Measurements from ENCODE around the gene MRAS.

MRAS gene

GRCh38 chr3:138340511-138340910 is 7.9 kb upstream of the MRAS start:
- ATAC-seq: no peak
- DNase-seq: no peak

GRCh38 chr3:138344754-138345153 is 3.6 kb upstream of the MRAS start:
- no peak for ATAC-seq
- no peak for DNase-seq

GRCh38 chr3:138348754-138349739 is 668 bp downstream of the MRAS start:
- ATAC-seq (no peak), DNase-seq (no peak)

- ATAC-seq (no peak), DNase-seq (no peak)
Measured at GRCh38 chr3:138349926-138350665, 1.7 kb downstream of the MRAS start.

GRCh38 chr3:138351151-138351550 is 2.8 kb downstream of the MRAS start:
- DNase-seq (no peak), ATAC-seq (no peak)

GRCh38 chr3:138351916-138352550 is 3.7 kb downstream of the MRAS start:
- DNase-seq: no peak
- no peak for ATAC-seq

GRCh38 chr3:138354376-138354775 is 6.0 kb downstream of the MRAS start:
- ATAC-seq (no peak), DNase-seq (no peak)

GRCh38 chr3:138355071-138355470 is 6.7 kb downstream of the MRAS start:
- ATAC-seq (no peak), DNase-seq (no peak)

GRCh38 chr3:138356730-138357405 is 8.5 kb downstream of the MRAS start:
- no peak for DNase-seq
- no peak for ATAC-seq

GRCh38 chr3:138359148-138359918 is 11.0 kb downstream of the MRAS start:
- ATAC-seq (no peak), DNase-seq (no peak)

GRCh38 chr3:138359919-138360868 is 11.8 kb downstream of the MRAS start:
- DNase-seq: no peak
- ATAC-seq: no peak

- DNase-seq (no peak), ATAC-seq (no peak)
Measured at GRCh38 chr3:138360869-138361525, 12.6 kb downstream of the MRAS start.

GRCh38 chr3:138361561-138361971 is 13.2 kb downstream of the MRAS start:
- no peak for ATAC-seq
- no peak for DNase-seq

GRCh38 chr3:138362538-138362937 is 14.2 kb downstream of the MRAS start:
- ATAC-seq (no peak), DNase-seq (no peak)

- ATAC-seq (no peak), DNase-seq (no peak)
Measured at GRCh38 chr3:138363322-138363721, 14.9 kb downstream of the MRAS start.

- ATAC-seq: no peak
- DNase-seq: no peak
Measured at GRCh38 chr3:138364356-138365252, 16.2 kb downstream of the MRAS start.

GRCh38 chr3:138365253-138365555 is 16.8 kb downstream of the MRAS start:
- DNase-seq (no peak), ATAC-seq (no peak)

GRCh38 chr3:138366006-138366759 is 17.8 kb downstream of the MRAS start:
- DNase-seq (no peak), ATAC-seq (no peak)
